Stimulated activated CD8-positive, alpha-beta memory T cell treated with anti-CD3 and anti-CD28 coated beads, Interleukin-4, amount 100 ng/mL, for 1 hour (primary cell): ENCODE measurements around the gene LAMB1.

Source experiments
- DNase-seq, 2 donors: peaks; one replicate each; pipeline ENCODE4 v3.0.0-alpha.2; 2020; ENCODE audit warnings: low read depth in 2 of 2, low spot score in 1 of 2

The LAMB1 gene

DNA sequence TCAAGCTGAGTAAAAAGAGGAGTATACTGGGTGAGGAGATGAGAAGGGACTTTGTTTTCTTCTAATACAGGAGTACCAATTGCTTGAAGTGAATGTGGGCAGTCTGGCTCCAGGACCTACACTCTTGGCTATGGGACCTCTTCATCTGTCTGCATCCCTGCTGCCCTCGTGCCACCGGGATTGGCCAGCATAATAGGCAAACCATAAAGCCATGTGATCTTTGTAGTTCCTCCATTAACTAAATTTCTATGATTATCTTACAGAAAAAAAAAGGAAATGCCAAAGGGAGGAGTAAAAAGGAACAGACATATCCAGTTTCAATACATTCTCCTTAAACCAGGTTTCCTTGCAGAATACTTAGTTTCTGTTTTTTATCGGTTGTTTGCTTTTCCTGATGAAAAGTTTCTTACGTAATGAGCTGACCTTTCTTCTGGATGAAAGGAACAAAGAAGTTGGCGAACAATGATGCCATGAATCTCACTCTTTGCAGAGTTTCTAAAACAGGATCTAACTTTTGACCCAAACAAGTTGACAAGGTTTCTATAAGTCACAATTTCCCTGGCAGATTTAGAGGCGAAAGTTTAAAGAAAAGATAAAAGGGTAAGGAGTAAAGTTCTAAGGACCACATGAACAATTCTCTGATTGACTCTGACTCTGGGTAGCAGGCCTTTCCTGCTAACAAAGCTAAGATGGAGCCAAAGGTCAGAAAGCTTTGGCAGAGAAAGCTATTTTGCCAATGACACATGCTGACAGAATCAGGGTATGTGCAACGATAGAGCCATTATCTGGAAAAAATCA lies 54.1 kb downstream of the LAMB1 start:
- no peak for DNase-seq

DNA sequence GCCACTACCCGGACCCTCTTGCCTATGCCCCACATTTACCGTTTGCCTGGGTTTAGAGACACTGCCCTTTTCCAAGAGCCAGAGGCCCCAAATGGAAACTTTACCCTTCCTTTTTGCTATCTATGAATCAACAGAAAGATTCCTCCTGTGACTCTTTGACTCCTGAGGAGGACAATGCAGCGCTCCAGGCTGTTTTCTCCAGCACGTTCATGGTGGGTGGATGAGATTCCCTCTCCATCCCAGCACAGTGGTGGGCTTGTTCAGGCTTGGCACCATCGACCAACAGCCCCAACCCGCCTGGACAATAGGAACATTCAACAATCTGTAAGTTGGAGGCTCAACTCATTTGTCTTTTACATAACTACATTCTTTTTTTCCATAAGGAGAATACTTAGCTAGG lies 56.1 kb downstream of the LAMB1 start:
- no peak for DNase-seq

DNA sequence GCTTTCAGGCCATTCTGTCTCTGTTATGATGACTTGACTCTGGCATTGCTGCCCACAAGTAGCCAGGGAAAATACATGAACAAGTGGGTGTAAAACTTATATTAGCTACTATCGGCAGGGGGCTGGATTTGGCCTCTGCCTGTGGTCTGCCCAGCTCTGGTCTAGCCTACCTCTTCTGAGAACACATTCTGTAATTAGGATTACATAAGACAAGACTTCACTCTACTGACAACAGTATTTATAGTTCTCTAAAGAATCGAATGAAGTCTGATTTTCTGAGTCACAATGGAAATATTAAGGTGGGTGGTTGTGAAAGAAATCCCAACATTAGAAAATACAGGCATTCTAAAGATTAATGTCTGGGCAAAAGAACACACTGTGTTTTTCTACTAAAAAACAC lies 56.5 kb downstream of the LAMB1 start:
- DNase-seq = no peak

DNA sequence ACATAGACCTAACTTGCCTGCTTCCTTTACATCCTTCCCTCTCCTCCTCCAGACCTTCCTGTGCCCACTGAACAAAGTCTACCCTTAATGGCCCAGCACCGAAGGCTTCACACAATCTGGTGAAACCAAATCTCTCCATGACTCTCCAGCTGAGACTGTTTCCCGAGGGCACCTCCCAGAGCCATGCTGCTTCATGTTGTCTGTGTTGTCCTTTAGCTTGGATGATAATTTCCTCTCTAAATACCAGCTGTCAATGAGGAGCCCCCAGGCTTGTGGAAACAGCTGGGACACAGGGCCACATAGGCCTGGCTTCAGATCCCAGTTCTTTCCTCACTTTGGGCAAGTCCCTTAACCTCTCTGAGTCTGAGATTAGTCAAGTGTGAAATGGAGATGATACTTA lies 57.6 kb downstream of the LAMB1 start:
- no peak for DNase-seq

DNA sequence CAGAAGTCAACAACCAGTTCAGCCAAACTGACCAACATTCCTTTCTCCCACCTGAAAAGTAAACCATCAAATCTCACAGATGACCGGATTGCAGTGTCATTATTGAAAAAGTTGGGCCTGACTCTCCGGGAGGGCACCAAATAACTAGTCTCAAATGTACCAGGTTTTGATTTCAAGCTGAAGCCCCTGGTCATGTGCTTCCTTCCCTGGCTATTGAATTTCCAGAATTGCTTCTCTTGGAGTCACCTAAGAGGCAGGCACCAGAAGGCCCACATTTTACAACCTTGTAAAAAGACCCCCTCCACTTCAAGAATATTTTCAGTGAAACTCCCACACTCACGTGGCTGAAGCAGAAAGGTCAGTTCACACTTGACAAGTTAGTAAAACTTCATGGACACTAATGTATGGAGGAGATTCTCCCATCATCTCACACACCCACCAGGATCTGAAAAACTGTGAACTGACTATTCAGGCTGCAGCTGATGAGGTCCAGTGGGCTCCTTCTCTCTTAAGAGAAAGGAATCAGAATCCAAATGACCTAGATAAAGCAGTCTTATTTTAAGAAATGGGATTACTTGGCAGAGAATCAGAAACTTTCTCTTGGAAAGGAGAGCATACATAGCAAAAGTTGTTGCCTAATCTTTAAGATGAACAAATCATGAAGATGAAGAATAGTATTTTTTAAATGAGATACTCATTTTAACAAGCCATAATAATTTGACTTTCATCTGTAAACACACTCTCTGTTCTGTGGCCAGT lies 58.4 kb downstream of the LAMB1 start:
- DNase-seq = no peak

DNA sequence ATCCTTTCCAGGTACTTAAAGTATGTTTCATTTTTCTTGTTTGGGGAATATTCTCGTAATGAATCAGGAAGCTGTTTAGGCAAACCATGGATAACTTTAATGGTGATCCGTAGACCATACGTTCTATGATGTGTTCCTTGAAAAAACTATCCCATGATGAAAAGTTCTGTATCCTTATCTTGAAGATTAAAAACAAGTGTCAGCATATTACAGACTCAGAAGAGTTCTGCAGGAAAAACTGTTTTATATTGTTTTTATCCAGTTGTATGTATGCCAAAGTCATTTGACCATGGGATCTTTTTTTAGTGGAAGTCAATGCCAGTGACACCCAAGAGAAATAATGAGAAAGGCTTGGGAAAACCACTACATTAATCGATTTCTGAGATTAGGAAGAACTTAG lies 59.9 kb downstream of the LAMB1 start:
- no peak for DNase-seq

DNA sequence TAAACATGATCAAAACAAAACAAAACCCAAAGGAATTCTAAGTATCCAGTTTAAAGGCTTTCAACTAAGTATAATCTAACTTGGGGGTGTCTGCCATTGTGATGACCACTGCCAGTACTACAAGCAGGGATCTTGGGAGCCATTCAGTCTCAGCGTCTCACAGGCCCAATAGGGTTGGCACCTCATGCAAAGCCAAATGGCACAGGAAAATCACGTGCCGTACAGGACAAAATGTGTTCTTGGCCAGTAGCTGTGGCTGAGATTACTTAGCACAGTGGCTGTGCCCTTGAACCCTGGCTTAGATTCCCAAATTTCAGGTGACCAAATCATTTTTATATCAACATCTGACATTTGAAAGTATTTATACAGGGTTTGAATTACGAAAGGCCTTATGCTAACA lies 62.0 kb downstream of the LAMB1 start:
- DNase-seq = no peak

DNA sequence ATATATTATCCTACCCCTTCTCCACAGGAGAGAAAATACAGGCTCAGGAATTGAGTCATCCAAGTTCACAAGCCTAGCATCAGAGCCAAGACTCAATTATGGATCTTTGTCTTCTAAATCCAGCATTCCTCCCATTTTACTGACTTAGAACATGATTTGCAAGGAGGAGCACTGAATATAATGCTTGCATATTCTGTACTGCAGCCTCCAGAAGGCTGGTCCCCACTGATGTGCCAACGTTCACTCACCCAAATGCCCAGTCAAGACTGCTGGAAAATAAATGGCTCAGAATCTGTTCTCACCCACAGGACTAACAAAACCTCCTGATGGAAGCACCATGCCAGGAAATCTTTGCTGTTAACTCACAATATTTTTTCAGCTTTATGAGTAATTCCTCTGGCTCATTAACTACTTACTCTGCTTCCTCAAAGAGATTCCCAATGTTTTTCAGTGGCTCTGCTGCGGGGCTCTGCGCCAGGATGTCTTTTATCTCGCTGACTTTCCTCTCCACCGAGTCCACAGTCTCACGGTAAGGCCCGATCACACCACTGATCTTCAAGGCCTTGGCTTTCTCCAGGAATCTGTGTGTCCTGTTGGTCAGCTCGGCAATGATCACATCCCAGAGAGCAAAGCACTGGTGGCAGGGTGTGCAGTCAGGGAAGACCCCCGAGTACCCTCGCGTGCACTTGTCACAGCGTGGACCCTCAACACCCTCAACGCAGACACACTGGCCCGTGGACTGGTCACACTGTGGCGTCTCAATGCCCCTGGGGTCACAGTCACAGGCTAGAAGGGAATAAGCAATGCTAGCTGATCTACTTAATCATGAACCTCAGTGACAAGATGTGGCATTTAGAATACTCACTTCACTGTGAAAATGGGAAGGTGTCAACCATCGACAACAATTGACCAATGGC lies 63.1 kb downstream of the LAMB1 start:
- DNase-seq = no peak

DNA sequence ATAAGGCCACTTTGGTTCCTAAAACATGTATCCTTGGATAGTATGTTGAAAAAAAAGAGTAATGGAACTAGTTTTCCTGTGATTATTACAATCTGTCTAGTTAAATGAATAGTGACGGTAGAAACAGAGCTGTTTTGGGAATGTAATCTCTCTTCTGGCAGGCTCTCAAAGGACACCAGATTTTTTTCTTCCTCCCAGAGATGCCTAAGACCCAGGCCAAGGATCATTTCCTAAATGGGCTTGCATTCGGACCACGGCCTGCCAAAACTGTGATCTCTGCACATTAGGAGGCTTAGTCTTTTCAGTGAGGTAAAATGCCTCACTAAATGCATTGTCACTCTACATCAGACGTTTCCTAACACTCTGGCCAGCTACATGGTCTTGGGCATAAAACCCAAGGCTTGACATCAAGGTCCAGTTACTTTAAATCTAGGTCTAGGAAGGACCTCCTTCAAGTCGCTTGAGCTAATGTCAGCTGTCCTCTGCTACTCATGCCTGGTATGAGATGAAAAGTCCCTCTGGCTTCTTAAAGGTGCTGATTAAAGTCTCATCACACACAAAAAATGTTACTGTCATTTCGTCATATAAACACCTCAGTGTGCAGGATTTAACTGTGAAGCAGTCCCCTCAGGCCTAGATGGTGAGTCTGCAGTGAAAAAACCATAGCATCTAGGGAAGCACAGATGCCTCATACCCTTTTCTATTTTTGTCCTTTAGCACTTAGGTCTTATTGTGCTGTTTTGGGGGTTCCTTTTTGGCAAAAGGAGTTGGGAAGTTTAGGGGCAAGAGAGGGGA lies 64.3 kb downstream of the LAMB1 start:
- no peak for DNase-seq

DNA sequence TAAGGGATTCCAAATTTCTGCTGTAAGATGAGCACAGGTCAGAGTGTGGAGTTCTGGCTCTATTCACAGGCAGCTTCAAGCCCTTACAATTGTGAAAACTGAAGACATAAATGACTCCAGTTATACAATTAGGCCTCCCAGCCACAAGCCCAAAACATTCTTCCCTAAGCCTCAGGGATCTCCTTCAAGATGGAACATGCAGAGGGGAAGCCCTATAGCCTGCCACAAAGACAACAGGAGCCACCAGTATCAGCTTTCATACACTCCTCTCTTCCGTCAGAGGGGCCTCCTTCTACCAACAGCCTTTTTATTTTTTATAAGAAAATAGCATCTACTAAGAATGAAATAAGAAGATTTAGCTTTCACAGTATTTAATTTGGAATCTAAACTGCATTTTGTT lies 65.4 kb downstream of the LAMB1 start:
- DNase-seq = no peak

DNA sequence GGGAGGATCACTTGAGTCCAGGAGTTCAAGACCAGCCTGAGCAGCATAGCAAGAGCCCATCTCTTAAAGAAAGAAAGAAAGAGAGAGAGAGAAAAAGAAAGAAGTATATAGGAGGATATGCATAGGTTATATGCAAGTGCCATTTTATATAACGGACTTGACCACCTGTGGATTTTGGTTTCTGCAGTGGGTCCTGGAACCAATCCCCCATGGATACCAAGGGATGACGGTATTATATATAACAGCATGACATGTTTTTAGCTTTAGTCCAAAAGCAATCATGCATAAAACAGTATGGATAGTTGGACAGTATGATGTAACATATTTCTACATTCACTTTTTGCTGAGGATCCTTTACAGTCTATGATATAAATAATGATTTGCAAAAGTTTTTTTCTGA lies 66.6 kb downstream of the LAMB1 start:
- DNase-seq = no peak

DNA sequence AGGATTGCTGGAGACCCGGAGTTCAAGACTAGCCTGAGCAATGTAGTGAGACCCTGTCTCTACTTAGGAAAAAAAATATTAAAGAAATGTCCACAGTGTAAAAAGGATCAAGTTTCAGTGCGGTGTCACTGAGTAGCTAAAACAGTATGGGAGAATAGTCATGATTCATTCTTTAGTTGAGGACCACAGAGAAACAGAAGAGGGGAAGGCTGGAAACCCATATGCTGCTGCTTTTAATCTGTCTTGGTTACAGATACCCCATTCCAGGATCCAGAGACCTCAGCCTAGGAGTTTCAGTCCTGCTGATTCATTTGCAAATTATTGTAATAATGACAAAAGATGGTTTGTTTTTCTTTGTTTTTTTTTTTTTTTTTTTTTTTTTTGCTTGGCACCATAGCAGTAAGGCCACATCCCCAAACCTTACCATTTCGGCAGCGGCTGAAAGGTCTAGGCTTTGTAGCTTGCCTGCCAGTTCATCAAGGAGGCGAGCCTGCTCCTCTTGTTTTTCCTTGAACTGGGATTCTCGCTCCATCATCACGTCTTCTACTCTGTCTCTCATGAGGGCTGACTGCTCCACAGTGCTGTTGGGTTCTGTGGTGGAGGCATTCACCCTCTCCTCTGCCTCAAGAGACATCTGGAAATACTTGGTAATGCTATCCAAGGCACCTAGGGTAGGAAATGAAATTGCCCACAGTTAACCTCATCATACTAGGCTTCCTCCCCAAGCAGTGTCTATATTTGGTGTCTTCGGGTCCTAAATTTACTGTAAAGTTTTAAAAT lies 67.8 kb downstream of the LAMB1 start:
- no peak for DNase-seq

DNA sequence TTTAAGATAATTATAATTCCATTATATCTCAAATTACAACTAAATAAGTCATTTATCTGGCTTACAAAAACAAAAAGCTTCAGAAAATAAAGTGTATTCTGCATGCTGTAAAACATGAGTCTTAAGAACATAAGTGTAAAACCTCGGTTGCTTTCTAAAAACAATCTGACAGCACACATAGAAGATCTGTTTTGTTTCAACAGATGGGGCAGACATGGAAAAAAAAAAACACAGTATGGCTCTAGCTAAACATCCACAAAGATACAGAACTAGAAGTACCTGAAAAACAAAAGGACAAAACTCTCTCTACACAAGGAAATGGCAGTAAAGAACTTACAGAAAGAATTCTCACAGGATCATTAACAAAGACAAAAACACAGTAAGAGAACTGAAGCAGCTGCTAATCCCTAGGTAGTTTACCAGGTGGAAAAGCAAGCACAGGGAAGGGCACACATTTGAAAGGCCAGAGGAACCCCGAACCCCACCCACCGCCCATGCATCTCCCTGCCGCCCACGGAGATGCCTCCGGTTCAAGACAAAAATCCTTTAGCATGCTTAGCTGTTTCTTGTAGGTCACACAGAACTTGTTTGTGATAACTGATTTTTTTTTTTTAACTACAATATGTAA lies 69.5 kb downstream of the LAMB1 start:
- DNase-seq = no peak

DNA sequence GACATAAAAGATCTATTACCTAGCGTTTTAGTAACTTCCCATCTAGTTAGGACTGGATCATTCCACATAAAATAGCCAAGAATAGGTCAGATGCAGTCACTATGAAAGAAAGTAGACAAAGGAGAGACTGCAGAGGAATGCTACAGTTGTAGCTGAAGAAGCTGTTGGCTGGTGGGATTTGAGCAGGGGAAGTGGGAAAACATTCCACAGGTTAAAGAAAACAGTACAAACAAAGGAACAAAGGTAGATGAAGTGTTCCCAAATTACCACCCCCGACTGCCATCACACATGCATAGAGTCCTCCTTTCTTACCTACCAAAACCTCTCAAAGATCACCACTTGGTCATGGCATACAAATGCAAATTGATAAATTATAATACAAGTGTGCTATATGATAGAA lies 70.2 kb downstream of the LAMB1 start:
- DNase-seq = no peak

DNA sequence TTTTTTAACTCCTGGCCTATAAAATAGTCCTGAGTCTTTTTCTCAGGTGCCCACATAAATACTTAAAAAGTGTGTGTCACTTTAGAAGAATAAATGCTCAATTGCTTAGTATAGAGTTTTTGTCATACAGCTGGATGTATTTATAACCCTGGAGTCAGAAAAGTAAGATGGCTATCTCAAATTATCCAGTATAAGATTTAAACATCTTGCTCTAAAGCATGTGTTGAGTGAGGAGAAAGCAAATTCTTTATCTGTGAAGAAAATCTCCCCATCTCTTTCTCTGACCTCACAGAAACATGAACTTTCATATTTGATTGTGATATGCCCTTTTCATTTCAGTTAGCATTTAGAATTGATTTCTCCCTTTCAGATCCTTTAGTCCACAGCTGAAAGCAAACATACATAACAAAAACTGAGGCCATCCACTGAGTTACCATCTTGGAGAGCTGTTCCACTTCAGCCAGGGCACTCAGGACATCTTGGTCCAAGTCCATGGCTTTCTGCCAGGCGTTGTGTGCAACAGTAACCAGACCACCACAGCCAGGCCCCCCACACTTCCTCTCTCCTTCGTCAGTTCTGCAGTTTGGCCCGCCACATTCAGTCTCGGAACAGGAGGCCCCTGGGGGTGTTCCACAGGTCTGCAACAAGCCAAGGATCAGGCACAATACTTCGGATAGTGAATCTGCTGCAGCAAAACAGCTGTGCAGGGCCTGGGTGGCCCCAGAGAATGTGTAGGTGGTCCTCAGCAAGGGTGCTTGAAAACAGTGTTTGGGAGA lies 71.0 kb downstream of the LAMB1 start:
- DNase-seq = no peak

DNA sequence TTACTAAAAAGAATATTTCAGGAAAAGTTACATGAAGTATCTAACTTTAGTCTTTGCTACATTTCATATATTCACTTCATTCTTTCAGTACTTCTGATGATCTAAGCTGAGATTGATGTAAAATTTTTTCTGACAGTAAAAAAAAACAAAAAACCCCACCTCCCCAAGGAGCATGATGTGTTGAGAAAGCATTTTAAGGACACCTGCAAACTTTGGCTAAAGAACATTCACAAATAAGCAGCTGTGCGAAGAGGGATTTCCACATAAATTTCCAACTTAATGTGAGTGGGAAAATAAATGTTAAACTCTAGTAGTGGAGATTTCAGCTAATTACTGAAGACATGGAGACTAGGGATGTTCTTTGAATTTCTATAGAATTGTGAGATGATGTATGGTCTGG lies 76.5 kb downstream of the LAMB1 start:
- DNase-seq = no peak

DNA sequence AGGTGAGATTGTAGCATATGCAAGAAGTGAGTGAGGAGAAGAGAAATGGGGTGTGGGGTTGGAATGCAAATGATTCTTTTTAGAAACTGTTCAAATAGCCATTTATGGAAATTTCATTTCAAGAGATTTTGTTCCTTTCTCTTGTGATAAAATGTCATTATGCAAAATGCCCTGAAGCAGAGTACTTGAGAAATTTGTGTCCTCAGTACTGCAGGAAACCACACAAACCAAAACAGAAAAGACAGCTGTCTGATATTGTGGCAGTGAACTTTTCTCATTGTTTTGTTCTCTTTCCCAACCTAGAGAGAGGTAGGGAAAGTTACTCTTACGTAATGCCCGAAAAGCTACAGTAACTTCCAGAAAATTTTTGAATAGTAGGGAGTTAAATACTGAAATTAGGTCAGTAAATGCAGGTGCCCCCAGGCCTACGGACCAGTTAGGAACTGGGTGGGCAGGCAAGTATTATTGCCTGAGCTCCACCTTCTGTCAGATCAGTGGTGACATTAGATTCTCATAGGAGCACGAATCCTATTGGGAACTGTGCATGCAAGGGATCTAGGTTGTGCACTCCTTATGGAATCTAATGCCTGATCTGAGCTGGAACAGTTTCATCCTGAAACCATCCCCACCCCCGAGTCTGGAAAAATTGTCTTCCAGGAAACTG lies 78.0 kb downstream of the LAMB1 start:
- DNase-seq = no peak

DNA sequence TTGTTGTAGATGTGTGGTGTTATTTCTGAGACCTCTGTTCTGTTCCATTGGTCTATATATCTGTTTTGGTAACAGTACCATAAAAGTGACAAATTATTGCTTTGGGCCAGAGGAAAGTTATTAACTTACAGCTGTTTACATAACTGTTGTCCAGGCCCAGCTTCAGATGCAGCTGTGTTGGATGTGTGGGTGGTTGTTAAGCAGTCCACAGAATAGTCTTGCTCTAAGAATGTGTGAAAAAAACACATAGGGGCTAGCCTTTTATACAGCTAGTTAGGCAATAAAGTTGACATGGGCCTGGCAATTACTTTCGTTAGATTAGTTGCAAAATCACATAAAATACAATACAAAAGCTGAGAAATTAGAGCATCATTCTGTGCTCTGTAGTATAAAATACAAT lies 80.1 kb downstream of the LAMB1 start:
- no peak for DNase-seq
